Upper lobe of right lung (tissue), 1 donor: Measurements from ENCODE around the gene COPS6. TPM values are rescaled to one million over a fixed set of nuclear protein-coding genes. Genes with fewer than 3 reads are reported as not detected.

Experiments
- ATAC-seq: fragments of 200-7000 bp; cut with Tn5 transposase; one replicate; pipeline ENCODE4 v1.9.1; 2020; ENCODE audit warnings: mild to moderate bottlenecking, moderate library complexity
- DNase-seq: peaks from one replicate; pipeline ENCODE4 v3.0.0-alpha.2; 2020
- H3K27ac ChIP-seq: fragments of 200-600 bp; one replicate; pipeline ENCODE4 v1.8.0; 2022
- H3K27me3 ChIP-seq: fragments of 200-600 bp; one replicate; pipeline ENCODE4 v1.8.0; 2022; ENCODE audit warnings: mild to moderate bottlenecking
- H3K36me3 ChIP-seq: fragments of 200-600 bp; one replicate; pipeline ENCODE4 v1.8.0; 2022
- H3K4me1 ChIP-seq: fragments of 200-600 bp; one replicate; pipeline ENCODE4 v1.8.0; 2022
- H3K4me3 ChIP-seq: fragments of 200-600 bp; one replicate; pipeline ENCODE4 v1.8.0; 2022; ENCODE audit warnings: mild to moderate bottlenecking
- H3K9me3 ChIP-seq: fragments of 200-600 bp; one replicate; pipeline ENCODE4 v1.8.0; 2022
- intact Hi-C: fragments of 100-400 bp; cut with DNase I; formaldehyde crosslinking; loops from one replicate; pipeline ENCODE4 v1.11.0; 2022
- long read RNA-seq: library from polyadenylated mRNA; unstranded; transcript quantifications from one replicate; pipeline ENCODE4 v2.0.0, GENCODE V29; 2021
- total RNA-seq: library from RNA; stranded (reverse); fragmentation: NEBNext Ultra II Directional; extraction: Animal tissue kit (Norgen Biotek cat#: 25700); gene quantifications from one replicate; pipeline ENCODE4 v1.2.1, GENCODE V29; 2021
- TF ChIP-seq, protein P1 (sequence below): fragments of 200-600 bp; IDR thresholded peaks from one replicate; pipeline ENCODE4 v1.8.0; 2022; ENCODE audit warnings: antibody characterized with exemption
- donor health status: DM: no; HTN: yes; CAD: no; lungs with severe emphysema.

The COPS6 gene
- total RNA-seq, result 69.5 TPM
- long read RNA-seq, transcript COPS6-201 (10 exons, 1,432 nt), result major isoform, 145 of 169 reads
- long read RNA-seq, partial matches to known transcripts, result 7 of 169 reads
- long read RNA-seq, other reads (novel, unspliced or antisense), result 16 of 169 reads

DNA sequence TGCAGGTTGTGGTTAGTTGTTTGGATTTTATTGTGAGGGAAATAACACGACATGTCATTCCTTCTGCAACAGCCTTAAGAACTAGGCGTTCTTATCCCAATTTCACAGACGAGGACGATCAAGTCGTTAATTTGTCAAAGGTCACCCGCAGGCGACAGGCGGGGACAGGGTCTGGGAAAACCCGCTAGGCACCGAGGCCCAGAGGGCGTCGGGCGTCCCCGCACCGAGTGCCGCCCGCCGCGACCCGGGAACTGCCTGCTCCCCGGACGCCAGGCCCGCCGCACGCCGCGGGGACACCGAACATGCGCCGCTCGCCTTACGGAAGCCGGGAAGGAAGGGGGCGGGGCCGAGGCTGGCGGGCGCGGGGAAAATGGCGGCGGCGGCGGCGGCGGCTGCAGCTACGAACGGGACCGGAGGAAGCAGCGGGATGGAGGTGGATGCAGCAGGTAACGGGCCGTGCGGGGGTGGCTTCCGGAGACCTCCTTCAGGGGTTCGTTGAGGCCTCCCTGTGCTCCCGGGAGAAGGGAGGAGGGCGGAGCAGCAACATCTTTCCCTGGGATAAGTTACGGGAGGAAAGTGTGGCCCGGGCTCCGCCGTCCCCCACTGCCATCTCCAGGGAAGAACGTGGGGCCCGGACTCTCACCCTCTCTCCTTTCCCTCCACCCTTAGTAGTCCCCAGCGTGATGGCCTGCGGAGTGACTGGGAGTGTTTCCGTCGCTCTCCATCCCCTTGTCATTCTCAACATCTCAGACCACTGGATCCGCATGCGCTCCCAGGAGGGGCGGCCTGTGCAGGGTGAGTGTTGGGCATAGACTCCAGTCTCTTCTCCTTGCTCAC, at the start of gene COPS6:
TSS of gene COPS6 (plus strand) at position 349 of the 837 bp plus-strand sequence. CDS start at position 371, 22 bp downstream.
- H3K27ac ChIP-seq, result peak within 1 kb of the TSS; percentile 94
- H3K9me3 ChIP-seq, result no peaks in the 10 kb centered on the region
- DNase-seq (peak; percentile 93), ATAC-seq (peak; percentile 96)
- H3K4me1 ChIP-seq, result peaks cover 13% of the 10 kb centered on the region
- H3K36me3 ChIP-seq, result peaks cover 38% of the 10 kb centered on the region
- no peaks in the 10 kb centered on the region for H3K27me3 ChIP-seq
- intact Hi-C loops, result no loop called here
- TF ChIP-seq, protein P1, sequence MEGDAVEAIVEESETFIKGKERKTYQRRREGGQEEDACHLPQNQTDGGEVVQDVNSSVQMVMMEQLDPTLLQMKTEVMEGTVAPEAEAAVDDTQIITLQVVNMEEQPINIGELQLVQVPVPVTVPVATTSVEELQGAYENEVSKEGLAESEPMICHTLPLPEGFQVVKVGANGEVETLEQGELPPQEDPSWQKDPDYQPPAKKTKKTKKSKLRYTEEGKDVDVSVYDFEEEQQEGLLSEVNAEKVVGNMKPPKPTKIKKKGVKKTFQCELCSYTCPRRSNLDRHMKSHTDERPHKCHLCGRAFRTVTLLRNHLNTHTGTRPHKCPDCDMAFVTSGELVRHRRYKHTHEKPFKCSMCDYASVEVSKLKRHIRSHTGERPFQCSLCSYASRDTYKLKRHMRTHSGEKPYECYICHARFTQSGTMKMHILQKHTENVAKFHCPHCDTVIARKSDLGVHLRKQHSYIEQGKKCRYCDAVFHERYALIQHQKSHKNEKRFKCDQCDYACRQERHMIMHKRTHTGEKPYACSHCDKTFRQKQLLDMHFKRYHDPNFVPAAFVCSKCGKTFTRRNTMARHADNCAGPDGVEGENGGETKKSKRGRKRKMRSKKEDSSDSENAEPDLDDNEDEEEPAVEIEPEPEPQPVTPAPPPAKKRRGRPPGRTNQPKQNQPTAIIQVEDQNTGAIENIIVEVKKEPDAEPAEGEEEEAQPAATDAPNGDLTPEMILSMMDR, result no peak
- H3K4me3 ChIP-seq, result peak within 1 kb of the TSS; percentile 88

DNA sequence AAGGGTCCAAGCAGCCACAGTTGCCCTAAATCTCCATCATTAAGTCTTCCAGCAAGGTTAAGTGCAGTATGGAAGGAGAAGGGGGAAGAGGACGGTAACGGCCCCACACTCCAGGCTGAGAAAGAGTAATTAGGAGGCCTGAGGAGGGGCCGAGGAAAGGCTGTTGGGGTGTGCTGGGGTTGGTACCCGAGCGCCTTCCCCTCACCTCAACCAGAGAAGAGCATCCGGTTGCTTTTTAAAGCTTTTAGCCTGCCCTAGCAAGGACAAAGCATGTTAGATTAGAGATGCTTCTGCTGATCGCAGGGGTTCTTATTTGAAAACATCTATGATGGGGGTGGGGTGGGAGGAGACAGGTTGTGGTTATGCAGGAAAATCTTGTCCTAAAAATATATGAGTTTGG, 48.2 kb upstream of the COPS6 start:
- TF ChIP-seq, protein P1, result no peak
- Histone ChIP-seq H3K27ac (no peak overlapping the region), H3K4me1 (peaks cover 19% of the 10 kb centered on the region), H3K27me3 (no peaks in the 10 kb centered on the region), H3K9me3 (no peaks in the 10 kb centered on the region), H3K36me3 (peaks cover 2% of the 10 kb centered on the region), H3K4me3 (no peak overlapping the region)
- ATAC-seq (no peak), DNase-seq (no peak)
- intact Hi-C loops, result no loop called here

DNA sequence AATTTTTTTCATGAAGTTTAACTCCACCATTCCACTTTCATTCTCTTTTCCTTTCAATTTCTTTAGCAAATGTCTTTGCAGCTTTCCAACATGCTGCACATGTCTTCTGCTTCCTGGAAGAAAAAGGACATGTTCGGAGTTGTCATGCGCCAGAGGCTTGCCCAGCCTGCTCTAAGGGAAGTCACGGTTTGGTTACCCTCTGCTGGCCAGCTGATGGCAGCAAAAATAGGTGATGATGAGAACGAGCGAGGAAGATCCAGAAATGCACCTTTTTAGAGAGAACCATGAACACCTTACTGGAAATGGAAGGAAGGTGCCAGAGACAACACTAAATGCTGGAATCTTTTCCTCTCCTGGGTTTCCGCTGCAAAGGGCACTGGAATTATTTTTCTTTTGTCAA, 44.1 kb upstream of the COPS6 start:
- TF ChIP-seq, protein P1, result no peak
- intact Hi-C loops, result no loop called here
- Histone ChIP-seq H3K36me3 (no peaks in the 10 kb centered on the region), H3K4me3 (no peak overlapping the region), H3K4me1 (no peaks in the 10 kb centered on the region), H3K27ac (no peak overlapping the region), H3K27me3 (no peaks in the 10 kb centered on the region), H3K9me3 (no peaks in the 10 kb centered on the region)
- DNase-seq (no peak), ATAC-seq (peak; percentile 49)

DNA sequence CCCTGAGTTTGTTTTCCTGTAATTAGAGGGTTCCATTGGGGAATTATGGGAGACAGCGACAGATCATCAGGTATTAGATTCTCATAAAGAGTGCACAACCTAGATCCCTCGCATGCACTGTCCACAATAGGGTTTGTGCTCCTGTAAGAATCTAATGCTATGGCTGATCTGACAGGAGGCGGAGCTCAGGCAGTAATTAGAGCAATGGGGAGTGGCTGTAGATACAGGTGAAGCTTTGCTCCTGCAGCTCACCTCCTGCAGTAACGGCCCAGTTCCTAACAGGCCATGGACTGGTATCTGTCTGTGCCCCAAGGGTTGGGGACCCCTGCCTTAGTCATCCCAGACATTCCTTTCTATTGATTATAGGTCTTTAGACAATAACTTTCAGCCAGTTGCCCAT, 40.1 kb upstream of the COPS6 start:
- Histone ChIP-seq H3K4me1 (peaks cover 7% of the 10 kb centered on the region), H3K4me3 (no peak overlapping the region), H3K27me3 (no peaks in the 10 kb centered on the region), H3K9me3 (no peaks in the 10 kb centered on the region), H3K36me3 (no peaks in the 10 kb centered on the region), H3K27ac (no peak overlapping the region)
- TF ChIP-seq, protein P1, result no peak
- intact Hi-C loops, result no loop called here
- ATAC-seq (no peak), DNase-seq (no peak)

DNA sequence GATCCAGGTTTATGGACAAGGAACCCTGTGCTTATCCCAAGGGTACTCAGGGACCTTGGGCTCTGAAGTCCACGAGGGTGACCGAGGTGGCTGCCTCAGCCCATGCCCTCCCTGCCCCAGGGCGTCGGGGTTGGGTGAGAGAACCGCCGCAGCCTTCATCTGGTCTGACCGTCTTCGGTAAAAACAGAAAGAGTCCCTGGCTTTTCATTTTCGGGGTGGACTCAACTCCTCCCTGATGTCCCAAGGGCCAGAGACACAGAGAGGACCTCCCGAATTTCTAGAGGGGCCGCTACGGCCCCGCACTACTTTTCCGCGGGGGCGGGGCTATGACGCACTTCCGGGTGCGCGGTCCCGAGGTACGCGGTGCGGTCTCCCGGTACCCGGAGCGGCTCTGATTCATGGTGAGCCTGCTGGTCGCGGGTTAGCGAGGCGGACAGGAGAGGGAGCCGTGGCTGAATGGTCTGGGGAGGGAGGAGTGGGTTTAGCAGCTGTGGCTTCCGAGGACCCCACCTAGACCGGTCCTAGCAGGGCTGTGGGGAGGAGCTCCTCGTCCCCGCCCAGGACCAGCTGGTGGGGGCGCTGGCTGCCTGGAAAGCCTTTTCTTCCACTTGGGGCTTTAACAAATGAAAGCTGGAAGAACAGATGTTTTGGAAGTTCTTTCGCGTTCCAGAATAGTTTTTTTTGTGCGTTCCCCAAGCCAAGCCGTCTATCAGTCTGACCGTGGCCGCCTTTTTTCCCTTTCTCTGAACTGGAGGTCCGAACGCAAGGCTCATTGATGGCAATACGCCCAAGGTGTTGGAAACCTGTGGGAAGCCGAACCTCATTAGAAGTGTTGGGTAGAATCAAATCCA, 39.1 kb upstream of the COPS6 start, which contains the start of gene ZSCAN21:
TSS of gene ZSCAN21 (plus strand) at position 334 of the 851 bp plus-strand sequence. CDS start 7,233 bp downstream, outside the sequence.
- peak; percentile 93 for DNase-seq
- peak within 1 kb of the TSS; percentile 86 for H3K4me3 ChIP-seq
- H3K27me3 ChIP-seq, result no peaks in the 10 kb centered on the region
- H3K9me3 ChIP-seq, result no peaks in the 10 kb centered on the region
- intact Hi-C loops, result no loop called here
- ATAC-seq, result peak; percentile 98
- TF ChIP-seq, protein P1, result peak; percentile 24
- peaks cover 7% of the 10 kb centered on the region for H3K4me1 ChIP-seq
- no peaks in the 10 kb centered on the region for H3K36me3 ChIP-seq
- H3K27ac ChIP-seq, result peak within 1 kb of the TSS; percentile 96
